Tibial nerve (tissue), 4 donors: ENCODE results near the gene KRTAP5-7. TPM values are rescaled to one million over a fixed set of nuclear protein-coding genes. Genes with fewer than 3 reads are reported as not detected.
"Not testable (repeated sequence)": the region's sequence is repeated elsewhere in the genome, so short reads cannot be mapped to it uniquely, and the experiment has no call there.

Experiments
- DNase-seq, 2 donors: peaks; one replicate each; pipeline ENCODE4 v3.0.0-alpha.2; 2019; ENCODE audit warnings: low spot score in 2 of 2
- H3K27ac ChIP-seq, 4 donors: fragments of 200-600 bp; sonication (generic) in 3 of 4; one replicate each; pipeline ENCODE4 v1.5.1; 2017 to 2019; ENCODE audit warnings: mild to moderate bottlenecking in 1 of 4
- H3K27me3 ChIP-seq, 2 donors: fragments of 200-600 bp; sonication (generic) in 1 of 2; one replicate each; pipeline versions ENCODE4 v1.5.1 to v1.6.0; 2017 to 2019
- H3K36me3 ChIP-seq, 3 donors: fragments of 200-600 bp; sonication (generic); one replicate each; pipeline ENCODE4 v1.5.1; 2018 to 2019
- H3K4me1 ChIP-seq, 4 donors: fragments of 200-600 bp; sonication (generic) in 3 of 4; one replicate each; pipeline ENCODE4 v1.5.1; 2017 to 2019
- H3K4me3 ChIP-seq, 4 donors: fragments of 200-600 bp; sonication (generic) in 3 of 4; one replicate each; pipeline ENCODE4 v1.5.1; 2017 to 2019; ENCODE audit warnings: mild to moderate bottlenecking in 1 of 4, moderate library complexity in 1 of 4
- H3K9me3 ChIP-seq, 4 donors: fragments of 200-600 bp; sonication (generic) in 3 of 4; one replicate each; pipeline ENCODE4 v1.5.1; 2017 to 2019
- EP300 ChIP-seq, 2 donors: sonication (generic); formaldehyde crosslinking; IDR thresholded peaks; one replicate each; pipeline ENCODE4 v1.6.1; 2017; ENCODE audit warnings: antibody characterized with exemption in 2 of 2, mild to moderate bottlenecking in 1 of 2
- POLR2A ChIP-seq, 2 donors: fragments of 450-650 bp; IDR thresholded peaks; one replicate each; pipeline ENCODE4 v1.6.1; 2017; ENCODE audit warnings: antibody characterized with exemption in 2 of 2, mild to moderate bottlenecking in 2 of 2, moderate library complexity in 2 of 2
- WGBS, 2 donors: methylation state at CpG; one replicate each; pipeline ENCODE4 v1.1.5; 2018; 5-methylcytosine and 5-hydroxymethylcytosine counted together
- total RNA-seq, 4 donors: library from RNA; depleted of rRNA; stranded (reverse); fragments of >200 nt; gene quantifications; one replicate each; pipeline ENCODE4 v1.1.0, GENCODE V29; 2016
- TF ChIP-seq, protein P1 (sequence below), 5 experiments: fragments of 200-600 bp in 3 of 5; fragments of 450-650 bp in 2 of 5; sonication (generic) in 3 of 5; IDR thresholded peaks; one replicate each; pipeline ENCODE4 v1.5.1; 2016 to 2019; ENCODE audit warnings: antibody characterized with exemption in 5 of 5, mild to moderate bottlenecking in 3 of 5, moderate library complexity in 2 of 5

The KRTAP5-7 gene
- total RNA-seq, 4 donors from 2014 or later = 1.3 TPM; not detected in 3

DNA sequence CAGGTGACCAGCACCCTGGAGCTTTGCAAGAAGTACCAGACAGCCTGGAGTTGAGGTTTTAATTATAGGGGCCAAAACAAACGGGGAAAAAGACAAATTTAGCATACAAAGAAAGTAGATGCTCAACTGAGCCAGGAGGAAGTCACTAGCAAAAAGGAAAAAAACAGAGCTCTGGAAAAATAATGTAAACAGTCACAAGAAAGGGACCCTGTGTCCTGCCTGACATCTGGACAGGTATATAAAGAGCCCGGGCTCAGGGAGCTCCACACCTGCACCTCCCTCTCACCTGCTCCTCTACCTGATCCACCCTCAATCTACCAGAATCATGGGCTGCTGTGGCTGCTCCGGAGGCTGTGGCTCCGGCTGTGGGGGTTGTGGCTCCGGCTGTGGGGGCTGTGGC is 38.2 kb downstream of the KRTAP5-7 start, which contains the start of gene KRTAP5-10:
Gene KRTAP5-10 (plus strand): TSS at position 301 of the 400 bp plus-strand sequence. CDS start 25 bp downstream, at position 326.
- Histone ChIP-seq H3K4me3 (no peak within 1 kb of the TSS), H3K9me3 (peaks cover 0 to 9% (median 0%) of the 10 kb centered on the region in 4 donors), H3K4me1 (no peaks in the 10 kb centered on the region), H3K27me3 (no peaks in the 10 kb centered on the region), H3K27ac (no peak within 1 kb of the TSS), H3K36me3 (no peaks in the 10 kb centered on the region)
- TF ChIP-seq, protein P1, sequence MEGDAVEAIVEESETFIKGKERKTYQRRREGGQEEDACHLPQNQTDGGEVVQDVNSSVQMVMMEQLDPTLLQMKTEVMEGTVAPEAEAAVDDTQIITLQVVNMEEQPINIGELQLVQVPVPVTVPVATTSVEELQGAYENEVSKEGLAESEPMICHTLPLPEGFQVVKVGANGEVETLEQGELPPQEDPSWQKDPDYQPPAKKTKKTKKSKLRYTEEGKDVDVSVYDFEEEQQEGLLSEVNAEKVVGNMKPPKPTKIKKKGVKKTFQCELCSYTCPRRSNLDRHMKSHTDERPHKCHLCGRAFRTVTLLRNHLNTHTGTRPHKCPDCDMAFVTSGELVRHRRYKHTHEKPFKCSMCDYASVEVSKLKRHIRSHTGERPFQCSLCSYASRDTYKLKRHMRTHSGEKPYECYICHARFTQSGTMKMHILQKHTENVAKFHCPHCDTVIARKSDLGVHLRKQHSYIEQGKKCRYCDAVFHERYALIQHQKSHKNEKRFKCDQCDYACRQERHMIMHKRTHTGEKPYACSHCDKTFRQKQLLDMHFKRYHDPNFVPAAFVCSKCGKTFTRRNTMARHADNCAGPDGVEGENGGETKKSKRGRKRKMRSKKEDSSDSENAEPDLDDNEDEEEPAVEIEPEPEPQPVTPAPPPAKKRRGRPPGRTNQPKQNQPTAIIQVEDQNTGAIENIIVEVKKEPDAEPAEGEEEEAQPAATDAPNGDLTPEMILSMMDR (IDR thresholded peaks at IDR 0.05) = no peak
- TF ChIP-seq POLR2A (IDR thresholded peaks at IDR 0.05) = no peak
- no peak for TF ChIP-seq EP300 (IDR thresholded peaks at IDR 0.05)
- DNase-seq = no peak
- 34 to 60% methylated on average over 2 to 4 of the region's 5 CpGs for WGBS, 2 donors

DNA sequence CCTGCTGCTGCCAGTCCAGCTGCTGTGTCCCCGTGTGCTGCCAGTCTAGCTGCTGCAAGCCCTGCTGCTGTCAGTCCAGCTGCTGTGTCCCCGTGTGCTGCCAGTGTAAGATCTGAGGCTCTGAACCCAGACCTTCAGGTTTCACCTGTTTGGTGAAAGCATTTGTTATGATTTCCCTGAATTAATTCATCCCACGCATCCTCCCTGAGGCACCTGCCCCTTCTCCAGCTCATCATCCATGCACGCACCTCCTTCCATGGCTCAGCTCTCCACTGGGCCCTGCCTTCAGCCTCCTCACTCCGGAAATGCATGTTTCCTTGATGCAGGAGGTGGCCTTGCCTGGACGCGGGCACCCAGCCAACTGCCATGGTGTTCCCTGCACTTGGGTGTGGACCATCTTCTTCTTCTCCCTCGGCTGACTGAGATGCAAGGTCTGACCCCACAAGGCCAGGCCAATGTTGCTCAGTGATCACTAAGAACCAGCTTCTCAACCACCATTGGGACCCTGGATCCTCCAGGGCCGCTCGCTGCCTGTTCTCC is 39.1 kb downstream of the KRTAP5-7 start:
- peaks cover 0 to under 1% (median 0%) of the 10 kb centered on the region in 4 donors for H3K9me3 ChIP-seq
- TF ChIP-seq, protein P1 (IDR thresholded peaks at IDR 0.05) = no peak
- TF ChIP-seq EP300 (IDR thresholded peaks at IDR 0.05) (no peak), POLR2A (IDR thresholded peaks at IDR 0.05) (no peak)
- H3K27me3 ChIP-seq = no peaks in the 10 kb centered on the region
- no peaks in the 10 kb centered on the region for H3K36me3 ChIP-seq
- no peak overlapping the region for H3K4me3 ChIP-seq
- H3K27ac ChIP-seq = no peak overlapping the region
- 70 to 81% methylated on average over 9 to 10 of the region's 10 CpGs for WGBS, 2 donors
- no peaks in the 10 kb centered on the region for H3K4me1 ChIP-seq
- no peak for DNase-seq

DNA sequence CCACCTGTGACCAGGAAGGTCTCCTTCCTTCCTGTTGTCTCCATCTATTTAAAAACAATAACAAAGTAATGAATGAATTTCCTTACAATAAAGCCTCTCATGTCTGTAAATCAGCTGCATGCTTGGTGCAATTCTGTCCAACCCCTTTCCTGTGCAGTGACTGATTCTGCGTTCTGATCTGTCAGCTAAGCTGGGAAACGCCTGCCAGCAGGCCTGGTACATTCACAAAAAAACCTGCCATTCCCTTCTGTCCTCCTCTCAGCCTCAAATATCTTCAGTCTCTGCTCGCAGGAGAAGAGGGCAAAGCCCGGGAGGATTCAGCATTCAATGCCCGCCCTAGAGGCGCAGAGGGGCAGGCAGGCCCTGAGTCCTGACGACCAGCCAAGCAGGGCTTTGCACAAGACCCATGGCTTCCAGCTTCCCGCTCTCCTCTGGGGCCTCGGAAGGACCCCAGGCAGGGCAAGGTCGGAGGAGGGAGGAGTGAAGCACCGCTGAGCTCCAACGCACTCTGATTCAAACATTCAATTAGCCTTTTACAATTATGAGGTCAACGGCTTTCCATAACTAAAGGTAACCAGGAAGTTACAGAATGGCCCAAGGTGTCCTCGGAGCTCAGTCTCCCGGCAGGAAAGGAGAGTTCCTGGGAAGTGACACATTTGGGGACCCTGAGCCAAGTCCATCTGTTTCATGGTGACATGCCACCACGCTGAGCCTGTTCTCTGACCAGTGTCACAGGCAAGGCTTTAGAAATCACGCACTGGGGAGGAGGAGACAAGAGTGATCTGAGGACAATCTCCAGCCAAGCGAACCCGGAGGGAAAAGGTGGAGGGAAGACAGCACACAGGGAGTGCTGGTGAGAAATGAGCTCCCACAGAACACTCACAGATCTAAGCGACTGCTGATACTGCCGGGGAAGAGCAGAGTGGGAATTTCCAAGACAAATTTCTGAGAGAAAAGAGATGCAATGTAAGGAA is 39.8 kb downstream of the KRTAP5-7 start:
- H3K4me3 ChIP-seq, H3K27me3 ChIP-seq, H3K9me3 ChIP-seq, H3K4me1 ChIP-seq, DNase-seq, H3K36me3 ChIP-seq, H3K27ac ChIP-seq: not testable (repeated sequence)
- WGBS, 2 donors = 48 to 57% methylated on average over 18 to 19 of the region's 21 CpGs

DNA sequence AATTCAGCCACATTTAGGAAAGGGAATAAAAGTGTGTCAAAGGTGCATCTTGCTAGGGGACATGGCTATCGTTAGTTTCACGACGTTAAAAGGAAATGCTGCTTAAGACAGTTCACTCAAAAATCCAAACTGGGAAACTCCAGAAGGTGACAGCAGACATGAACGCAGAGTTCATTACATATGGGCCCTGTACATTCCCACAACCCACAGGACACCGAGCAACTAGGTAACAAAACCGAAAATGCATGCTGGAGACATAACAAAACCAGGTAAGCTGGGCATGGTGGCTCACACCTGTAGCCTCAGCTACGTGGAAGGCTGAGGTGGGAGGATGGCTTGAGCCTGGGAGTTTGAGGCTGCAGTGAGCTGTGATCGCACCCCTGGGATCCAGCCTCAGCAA is 40.6 kb downstream of the KRTAP5-7 start:
- not testable (repeated sequence) for H3K4me1 ChIP-seq, H3K4me3 ChIP-seq, H3K9me3 ChIP-seq, H3K36me3 ChIP-seq, DNase-seq, H3K27ac ChIP-seq, H3K27me3 ChIP-seq
- WGBS, 2 donors = 32 to 41% methylated on average over 7 of the region's 8 CpGs

DNA sequence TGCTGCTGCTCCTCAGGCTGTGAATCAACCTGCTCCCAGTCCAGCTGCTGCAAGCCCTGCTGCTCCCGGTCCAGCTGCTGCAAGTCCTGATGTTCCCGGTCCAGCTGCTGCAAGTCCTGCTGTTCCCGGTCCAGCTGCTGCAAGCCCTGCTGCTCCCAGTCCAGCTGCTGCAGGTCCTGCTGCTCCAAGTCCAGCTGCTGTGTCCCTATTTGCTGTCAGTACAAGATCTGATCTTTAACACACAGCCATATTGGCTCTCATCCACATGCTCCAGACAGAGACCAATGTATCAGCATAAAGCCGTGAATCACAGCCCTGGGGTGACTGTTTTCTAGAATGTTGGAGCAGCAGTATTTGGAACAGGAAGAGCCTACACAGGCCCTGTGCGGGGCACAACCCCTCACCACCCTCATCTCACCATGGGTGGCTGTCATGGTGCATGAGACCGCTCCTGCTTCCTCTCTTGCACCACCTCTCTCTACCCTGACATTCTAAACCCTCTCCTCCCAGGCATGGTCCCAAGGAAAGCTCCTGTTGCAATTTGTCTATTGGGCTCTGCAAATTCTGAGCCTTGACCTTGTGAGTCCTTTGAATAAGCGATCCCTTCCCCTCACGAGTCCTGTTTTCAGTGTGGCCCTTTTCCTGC is 41.8 kb downstream of the KRTAP5-7 start:
- Histone ChIP-seq H3K27me3 (no peaks in the 10 kb centered on the region), H3K36me3 (no peaks in the 10 kb centered on the region), H3K27ac (no peak overlapping the region), H3K9me3 (no peaks in the 10 kb centered on the region), H3K4me3 (no peak overlapping the region), H3K4me1 (no peaks in the 10 kb centered on the region)
- TF ChIP-seq POLR2A (IDR thresholded peaks at IDR 0.05) (no peak), EP300 (IDR thresholded peaks at IDR 0.05) (no peak)
- TF ChIP-seq, protein P1 (IDR thresholded peaks at IDR 0.05) = no peak
- DNase-seq = no peak
- WGBS, 2 donors = 45 to 47% methylated on average over 6 to 7 of the region's 8 CpGs

DNA sequence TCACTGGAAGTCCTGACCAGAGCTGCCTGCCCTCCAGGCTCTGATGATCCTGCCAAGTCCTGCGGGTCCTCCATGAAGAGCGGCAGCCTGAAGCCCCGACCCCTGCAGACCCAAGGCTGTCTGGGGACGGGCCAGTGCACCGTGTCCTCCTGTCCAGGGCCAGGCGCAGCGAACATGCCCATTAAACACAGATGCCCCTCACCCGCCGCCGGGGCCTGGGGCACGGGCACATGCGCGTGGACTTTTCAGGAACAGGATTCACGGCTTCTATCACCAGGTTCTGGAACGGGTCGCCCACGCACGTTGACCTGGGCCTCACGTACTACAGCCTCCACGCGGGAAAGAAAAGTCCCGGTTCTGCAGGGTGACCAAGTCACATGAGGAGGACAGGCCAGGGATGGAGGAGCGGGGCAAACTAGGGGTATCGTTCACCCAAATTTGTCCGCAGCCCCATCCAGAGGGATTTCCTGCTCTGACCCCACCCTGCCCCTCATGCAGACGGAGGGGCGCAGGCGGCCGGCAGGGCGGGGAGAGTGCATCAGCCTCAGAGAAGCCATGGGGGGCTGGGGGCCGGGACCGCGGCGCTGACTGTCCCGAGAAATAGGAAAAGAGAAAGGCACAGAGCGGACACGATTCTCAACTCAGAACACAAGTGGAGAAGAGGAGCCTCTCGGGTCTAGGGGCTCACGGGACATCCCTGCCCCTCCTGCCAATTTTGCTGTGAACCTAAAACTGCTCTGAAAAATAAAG is 44.2 kb downstream of the KRTAP5-7 start:
- not testable (repeated sequence) for DNase-seq, H3K36me3 ChIP-seq, H3K4me1 ChIP-seq, H3K27me3 ChIP-seq, H3K9me3 ChIP-seq, H3K27ac ChIP-seq, H3K4me3 ChIP-seq
- WGBS, 2 donors = 79 to 84% methylated on average over 24 to 36 of the region's 39 CpGs
